Choroid plexus epithelial cell (primary cell): Measurements from ENCODE around the gene INSIG2.

Source experiments
- DNase-seq: peaks from one replicate; pipeline ENCODE4 v3.0.0-alpha.2; 2010; ENCODE audit warnings: low read depth
- H3K4me3 ChIP-seq: 2 replicates; pipeline ENCODE4 v1.5.1; 2011; ENCODE audit warnings: low read depth, mild to moderate bottlenecking, control low read depth, low read length, moderate library complexity
- TF ChIP-seq, protein P1 (sequence below): conservative IDR thresholded peaks from 2 replicates; pipeline ENCODE4 v1.5.1; 2011; ENCODE audit warnings: low read depth, mild to moderate bottlenecking, control low read depth, inconsistent platforms, low read length, moderate library complexity

The INSIG2 gene

DNA sequence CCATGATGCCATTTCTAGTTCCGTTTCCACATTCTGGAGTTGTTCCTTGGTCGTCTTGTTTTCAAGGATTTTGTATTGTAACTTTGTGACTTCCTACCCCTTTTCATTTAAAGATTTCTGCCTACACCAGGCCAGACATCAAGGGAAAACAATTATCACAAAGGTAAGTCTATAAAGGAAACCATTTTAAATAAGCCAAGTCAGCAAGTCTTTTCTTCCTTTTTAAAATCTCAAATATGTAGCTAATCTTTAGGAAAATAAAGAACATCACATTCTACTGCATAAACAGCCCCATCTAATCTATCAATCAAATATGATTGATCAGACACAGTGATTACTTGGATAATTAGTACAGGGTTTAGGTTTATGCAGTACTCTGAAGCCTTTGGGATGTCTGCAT is 35.8 kb upstream of the INSIG2 start:
- TF ChIP-seq, protein P1, sequence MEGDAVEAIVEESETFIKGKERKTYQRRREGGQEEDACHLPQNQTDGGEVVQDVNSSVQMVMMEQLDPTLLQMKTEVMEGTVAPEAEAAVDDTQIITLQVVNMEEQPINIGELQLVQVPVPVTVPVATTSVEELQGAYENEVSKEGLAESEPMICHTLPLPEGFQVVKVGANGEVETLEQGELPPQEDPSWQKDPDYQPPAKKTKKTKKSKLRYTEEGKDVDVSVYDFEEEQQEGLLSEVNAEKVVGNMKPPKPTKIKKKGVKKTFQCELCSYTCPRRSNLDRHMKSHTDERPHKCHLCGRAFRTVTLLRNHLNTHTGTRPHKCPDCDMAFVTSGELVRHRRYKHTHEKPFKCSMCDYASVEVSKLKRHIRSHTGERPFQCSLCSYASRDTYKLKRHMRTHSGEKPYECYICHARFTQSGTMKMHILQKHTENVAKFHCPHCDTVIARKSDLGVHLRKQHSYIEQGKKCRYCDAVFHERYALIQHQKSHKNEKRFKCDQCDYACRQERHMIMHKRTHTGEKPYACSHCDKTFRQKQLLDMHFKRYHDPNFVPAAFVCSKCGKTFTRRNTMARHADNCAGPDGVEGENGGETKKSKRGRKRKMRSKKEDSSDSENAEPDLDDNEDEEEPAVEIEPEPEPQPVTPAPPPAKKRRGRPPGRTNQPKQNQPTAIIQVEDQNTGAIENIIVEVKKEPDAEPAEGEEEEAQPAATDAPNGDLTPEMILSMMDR = no peak
- no peak for DNase-seq
- no peak overlapping the region for H3K4me3 ChIP-seq

DNA sequence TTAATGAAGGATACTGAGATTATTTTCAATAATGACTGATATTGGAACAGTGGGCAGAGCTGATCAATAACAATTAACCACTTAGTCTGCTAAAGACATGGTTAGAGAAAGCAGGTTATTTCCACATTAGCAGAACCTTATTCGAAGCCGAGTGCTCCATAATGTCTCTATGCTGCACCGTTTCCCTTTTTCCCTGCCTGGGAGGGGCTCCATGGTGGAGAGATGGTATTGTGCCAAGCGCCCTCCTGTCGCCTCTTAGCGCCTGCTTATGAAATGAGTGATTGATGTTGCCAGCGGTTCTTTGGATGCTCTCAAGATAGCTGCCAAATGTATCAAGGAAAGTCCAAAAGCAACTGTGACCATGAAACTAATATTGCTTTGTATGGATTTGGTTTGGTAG is 34.6 kb upstream of the INSIG2 start:
- no peak overlapping the region for H3K4me3 ChIP-seq
- DNase-seq = no peak
- TF ChIP-seq, protein P1 = no peak

DNA sequence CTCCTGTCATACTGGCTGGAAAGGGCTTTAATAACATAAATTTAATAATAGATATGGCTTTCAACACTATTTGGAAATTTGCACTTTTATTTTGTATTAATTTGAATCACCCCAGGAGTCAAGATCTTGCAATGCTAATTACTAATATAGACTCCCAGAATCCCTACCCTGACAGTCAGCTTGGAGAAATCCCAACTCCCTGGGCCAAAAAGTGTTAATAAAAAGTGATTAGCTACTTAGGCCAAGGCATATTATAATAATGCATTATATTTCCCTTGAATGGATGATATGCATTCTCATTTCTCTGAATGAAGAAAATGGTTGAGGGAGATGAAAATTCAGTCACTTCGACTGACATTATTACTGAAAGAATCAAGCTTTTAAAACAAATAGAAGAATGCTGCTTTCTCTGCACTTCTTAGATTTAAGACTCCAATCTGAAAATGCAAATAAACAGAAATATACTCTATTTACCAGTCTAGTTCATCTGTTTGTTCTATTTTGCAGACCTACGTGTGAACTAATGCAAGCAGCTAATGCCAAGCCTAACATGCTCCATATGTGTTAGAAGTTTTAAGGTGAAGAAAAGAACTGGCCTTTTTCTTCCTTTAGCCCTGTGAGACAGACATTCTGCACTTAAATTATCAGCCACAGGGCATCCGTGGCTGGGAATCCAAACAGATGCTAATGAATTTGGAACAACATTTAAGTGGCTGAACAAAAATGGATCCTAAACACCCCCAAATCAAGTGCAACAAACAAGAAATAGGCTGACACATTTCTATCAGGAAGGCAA is 33.9 kb upstream of the INSIG2 start:
- no peak for DNase-seq
- no peak overlapping the region for H3K4me3 ChIP-seq
- TF ChIP-seq, protein P1 = no peak

DNA sequence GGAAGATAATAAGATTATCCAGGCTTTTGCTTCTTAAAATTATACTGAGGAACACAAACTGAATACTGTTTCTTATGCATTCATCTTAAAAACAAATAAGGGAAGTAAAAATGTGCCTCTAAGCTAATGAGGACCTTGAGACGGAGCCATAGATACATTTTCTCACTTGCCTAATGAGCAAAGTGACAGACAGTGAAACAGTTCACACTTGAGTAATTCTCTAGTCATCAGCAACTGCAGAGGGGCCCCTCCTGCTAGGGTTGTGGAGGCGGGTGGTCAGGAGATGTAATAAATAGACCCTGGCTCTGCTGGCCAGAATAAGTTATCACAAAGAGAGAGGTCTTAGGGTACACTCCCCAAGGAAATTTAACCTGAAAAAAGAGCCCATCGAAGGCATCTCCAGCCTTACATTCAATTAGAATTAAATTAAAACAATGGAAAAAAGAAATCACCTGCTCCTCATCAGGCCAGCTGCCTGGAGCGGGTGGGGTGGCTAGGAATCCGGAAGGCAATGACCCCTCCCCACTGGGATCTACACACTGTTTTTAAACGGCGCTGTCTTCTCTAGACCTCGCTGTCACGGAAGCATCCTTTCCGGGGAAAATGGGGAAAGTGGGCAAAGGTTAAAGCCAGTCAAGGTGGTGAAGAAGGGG is 32.6 kb upstream of the INSIG2 start:
- TF ChIP-seq, protein P1 = no peak
- DNase-seq = no peak
- no peak overlapping the region for H3K4me3 ChIP-seq

DNA sequence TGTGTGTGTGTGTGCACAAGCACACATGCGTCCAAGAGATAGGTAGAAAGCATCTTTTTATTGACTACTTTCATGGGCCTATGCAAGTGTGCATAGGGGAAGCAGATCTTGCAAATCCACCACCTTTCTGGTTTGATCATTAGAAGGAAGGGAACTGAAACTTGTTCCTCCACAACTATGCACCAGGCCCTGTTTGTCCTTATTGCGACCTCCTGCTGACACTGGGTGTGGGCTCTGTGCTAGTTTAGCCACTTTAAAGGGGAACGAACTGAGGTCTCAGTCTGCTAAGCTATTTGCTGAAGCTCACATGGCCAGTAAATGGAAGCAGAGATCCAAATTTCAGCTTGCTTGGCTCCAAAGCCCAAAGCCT is 32.1 kb upstream of the INSIG2 start:
- TF ChIP-seq, protein P1 = no peak
- no peak overlapping the region for H3K4me3 ChIP-seq
- no peak for DNase-seq

DNA sequence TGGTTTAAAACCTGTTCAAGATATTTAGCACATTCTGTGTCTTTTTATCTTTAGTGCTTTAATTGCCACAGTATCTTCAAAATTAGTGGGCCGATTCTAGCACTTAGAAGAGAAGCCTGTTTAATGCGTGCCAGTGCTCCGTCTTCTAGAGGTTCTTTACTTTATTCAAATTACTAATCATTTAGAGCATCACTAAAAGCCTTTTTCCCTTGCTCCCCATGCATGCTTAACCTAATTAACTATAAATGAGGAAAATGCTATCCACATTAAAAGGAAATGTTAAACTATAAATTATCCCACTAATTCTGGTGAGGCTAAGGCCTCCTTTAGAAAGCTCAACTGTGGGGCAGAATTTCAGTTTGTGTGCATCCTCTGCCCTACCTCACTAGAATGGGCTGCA is 31.5 kb upstream of the INSIG2 start:
- DNase-seq = no peak
- TF ChIP-seq, protein P1 = no peak
- H3K4me3 ChIP-seq = no peak overlapping the region

DNA sequence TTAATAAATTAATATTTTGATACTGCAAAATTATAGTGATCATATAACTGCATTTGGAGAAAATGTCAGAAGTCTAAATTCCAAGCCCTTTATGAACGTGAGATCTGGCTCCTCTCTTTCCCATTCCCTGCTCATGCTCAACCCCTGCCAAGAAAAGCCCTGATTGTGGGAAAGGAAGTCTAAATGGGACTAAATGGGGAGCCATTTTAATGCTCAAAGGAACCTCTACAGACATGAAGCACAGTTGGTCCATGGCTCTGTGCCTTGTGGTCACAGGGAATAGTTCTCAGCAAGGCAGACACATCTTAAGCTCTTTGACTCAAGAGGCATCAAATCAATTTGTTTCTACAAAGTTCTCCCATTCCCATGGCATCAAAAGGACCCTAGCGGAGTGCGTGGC is 29.3 kb upstream of the INSIG2 start:
- TF ChIP-seq, protein P1 = no peak
- no peak overlapping the region for H3K4me3 ChIP-seq
- DNase-seq = peak; percentile 14
